HG03108 (cell line): ENCODE measurements around the gene EXOSC10.

Source experiments
- ATAC-seq: cut with Tn5 transposase; IDR thresholded peaks from one replicate; pipeline ENCODE4 v1.9.1; 2021; ENCODE audit warnings: moderate library complexity; ENCODE audit not compliant: unreplicated experiment

Gene EXOSC10

DNA sequence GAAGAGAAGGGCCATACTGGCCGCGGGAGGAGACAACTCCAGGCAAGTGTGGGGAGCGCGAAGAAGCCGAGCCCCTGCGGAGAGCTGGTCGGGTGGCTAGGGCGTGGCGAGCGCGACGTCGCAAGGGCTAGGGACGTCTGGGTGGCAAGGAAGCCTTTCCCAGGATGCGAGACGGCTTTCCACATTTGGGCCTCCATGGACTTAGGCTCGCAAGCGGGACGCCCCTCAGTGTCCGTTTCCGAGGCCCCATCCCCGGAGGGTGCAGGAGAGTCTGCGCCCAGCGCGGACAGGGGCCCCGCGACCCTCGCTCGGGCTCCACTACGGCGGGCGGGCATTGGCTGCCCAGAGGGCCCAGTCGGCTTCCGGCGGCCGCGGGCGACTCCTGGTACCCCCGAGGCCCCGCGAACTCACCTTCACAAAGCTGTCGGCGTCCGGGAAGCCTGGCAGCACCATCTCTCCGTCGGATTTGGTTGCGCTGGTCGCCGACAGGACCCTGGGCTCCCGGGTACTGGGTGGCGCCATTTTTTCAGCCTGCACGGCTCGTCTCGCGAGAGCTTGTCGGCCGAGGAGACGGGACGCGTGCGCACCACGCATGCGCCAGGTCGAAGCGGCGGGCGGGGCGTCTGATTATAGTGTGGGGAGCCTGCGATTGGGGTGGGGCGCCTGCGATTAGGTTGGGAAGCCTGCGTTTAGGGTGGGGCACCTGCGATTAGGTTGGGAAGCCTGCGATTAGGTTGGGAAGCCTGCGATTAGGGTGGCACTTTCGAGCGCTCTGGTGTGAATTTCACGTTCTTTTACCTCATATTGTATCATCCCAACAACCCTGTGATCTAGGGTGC, at the start of gene EXOSC10:
EXOSC10 (minus strand) TSS at position 560 of the 839 bp plus-strand sequence; CDS start at position 522, 38 bp downstream.
- ATAC-seq: peak; percentile 87

DNA sequence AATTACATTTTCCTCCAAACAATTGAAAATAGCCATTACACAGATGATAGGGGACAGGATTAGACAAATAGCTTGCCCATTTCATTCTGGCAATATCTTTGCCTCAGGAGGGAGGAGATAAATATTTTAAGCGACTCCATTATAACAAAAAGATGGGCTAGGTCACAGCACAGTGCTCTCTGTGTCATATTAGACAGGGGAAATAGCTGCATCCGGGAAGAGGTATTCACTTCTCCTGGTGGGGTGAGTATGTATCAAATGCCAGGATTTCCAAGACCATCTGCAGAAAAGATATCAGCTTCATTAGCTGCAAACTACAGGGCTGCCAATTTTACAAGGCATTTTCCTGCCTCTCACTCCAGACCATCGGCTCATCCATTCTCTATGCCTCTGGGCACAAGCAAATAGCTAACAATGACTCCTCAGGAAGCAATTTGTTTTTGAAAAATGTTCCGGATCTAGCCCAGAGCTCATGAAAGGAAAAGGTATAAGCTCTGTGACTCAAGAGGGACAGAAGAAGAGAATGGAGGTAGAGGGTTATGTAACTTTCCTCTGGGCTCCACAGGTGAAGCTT, 47.6 kb upstream of the EXOSC10 start:
- ATAC-seq: no peak

DNA sequence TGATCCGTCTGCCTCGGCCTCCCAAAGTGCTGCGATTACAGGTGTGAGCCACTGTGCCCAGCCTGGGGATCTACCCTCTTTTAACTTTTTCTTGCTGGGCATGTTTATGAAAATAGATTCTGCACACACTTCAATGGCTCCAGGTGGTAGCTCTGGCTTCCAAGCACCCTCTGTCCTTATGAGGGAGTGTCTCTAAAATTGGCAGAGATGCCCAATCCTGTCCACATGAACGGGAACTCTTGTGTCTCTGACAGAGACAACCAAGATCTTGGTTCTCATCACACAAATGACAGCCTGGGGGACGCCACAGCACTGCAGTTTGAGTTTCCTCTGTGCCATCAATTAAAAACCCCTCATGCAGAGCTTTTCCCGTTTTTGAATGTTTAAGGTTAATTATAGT, 46.1 kb upstream of the EXOSC10 start:
- ATAC-seq: no peak

DNA sequence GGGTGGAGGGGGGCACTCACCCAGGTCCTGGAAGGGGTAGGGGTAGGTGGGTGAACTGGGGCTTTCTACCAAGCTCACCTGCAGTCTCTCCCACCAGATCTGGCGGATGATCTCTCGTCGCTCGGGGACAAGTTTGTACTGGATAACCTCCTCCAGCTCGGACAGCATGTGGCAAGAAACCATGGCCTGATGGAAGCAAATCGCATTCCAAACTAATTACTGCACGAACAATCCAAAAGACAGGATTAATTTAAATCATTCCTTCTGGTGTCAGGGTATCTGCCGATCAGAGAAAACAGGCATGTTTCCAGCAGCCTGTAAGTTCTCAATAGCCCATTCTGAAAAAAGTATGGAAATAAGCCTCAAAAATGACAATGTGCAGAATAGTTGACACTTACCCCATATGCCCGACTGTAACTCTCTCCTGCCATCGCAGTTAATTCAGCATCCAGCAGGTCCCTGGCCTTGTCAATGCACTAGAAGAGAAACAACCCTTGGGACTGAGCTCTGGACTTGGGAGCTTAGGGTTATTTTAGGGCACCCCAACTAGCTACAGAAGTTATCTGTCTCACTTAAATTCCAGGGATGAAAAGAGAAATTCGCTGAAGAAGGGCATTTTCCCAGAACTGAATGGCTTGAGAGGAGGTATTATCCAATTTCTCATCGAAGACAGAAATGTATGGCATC, 45.0 kb upstream of the EXOSC10 start:
- ATAC-seq: no peak

GRCh38 chr1:11143907-11144306, 44.2 kb upstream of the EXOSC10 start:
- ATAC-seq: no peak

DNA sequence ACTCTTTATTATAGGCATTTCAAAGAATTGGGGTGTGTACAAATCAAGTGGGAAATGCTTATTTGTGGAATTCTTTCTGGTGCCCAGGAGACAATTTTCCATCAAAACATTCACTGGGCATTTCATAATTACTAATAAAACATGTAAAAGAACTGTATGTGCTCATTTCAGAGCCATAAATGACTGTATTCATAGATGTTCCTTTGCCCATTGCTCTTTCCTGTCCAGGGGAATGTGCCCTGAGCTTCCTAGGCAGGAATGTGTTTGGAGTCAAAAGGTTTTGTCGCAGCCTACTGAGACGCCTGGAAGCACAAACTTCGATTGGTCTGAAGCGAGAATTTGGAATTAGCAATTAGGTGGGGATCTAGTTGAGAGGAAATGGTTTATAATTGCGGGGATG, 43.7 kb upstream of the EXOSC10 start:
- ATAC-seq: no peak

DNA sequence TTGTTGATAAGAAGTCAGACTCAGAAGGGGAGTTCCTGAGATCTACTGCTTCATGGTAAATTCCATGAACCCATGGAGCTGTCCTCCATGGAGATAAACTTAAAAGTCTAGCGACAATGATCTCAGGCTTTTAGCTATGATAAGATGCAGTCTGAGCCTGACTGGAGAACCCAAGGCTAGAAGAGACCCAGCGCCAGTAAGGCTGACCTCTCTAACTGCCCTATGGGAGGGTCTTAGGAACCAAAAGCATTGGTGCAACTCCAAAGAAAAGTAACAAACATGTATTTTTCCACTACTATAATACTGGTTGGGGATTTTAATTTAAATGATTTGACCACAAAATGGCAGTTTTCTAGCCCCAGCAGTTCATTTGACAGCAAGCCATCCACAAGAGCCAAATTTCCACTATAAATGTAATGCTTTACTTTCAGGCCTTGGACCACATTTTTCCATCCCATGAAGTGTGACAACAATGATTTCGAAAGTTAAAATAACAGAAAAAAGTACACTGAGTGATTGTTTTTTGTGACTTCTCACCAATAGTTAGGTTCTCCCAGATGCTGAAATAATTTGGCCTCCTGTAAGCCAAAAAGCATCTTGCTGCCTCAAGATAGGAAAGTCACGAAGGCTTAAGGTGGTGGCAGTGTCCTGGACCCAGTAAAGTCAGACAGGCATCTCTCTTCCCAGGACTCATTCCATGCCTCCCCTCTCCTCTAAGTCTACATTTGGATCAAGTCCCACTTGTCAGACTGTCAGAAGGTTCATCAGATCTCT, 43.1 kb upstream of the EXOSC10 start:
- ATAC-seq: no peak

- no peak for ATAC-seq
Measured at GRCh38 chr1:11138952-11139351, 39.3 kb upstream of the EXOSC10 start.

- no peak for ATAC-seq
Measured at GRCh38 chr1:11138029-11138428, 38.4 kb upstream of the EXOSC10 start.

- ATAC-seq: no peak
Measured at GRCh38 chr1:11134898-11135266, 35.2 kb upstream of the EXOSC10 start.

DNA sequence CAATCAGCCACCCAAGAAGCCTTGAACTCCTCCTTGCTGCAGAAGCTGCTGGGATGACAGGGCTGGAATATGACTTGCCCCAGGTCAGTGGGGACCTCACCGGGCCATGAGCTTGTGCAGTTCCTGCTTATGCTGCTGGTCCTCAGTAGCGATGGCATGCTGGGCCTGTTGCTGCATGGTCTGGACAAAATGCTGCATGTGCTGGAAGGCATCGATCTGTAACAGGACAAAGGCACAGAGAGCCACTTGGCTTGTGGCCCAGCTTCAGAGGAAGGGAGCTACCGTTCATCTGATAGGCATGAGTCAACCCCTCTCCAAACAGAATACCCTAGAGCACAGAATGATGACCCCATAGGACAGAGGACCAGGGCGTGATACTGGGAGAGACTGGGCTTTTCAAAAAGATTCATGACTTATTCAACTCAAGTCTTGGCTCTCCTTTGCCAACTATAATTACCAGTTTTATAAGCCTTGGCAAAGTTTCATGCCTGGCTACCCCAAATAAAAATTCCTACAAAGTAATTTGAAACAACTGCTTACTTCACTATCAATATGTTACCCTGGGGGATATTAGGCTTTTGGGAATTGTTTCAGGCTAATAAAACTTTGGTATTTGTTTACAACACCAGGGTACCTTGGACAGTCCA, 34.7 kb upstream of the EXOSC10 start:
- ATAC-seq: no peak

- no peak for ATAC-seq
Measured at GRCh38 chr1:11132563-11133293, 33.1 kb upstream of the EXOSC10 start.

GRCh38 chr1:11131816-11132215, 32.1 kb upstream of the EXOSC10 start:
- no peak for ATAC-seq

DNA sequence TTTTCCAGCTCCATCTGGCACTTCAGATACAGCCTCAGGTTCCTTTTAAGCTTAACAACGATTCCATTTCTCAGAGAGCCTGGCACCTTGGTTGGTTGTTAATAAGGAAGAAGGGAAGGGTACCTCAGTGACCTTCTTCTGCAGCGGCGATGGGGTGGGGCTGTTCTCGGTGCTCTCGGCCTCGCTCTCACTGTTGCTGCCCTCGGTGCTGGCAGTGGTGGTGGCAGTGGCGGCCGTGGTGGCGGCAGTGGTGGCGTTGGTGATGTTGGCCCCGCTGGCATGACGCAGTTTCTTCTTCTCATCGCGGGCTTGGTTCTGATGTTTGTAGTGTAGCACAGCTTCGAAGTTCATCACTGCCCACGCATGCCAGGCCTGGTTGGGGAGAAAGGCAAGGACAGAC, 30.7 kb upstream of the EXOSC10 start:
- no peak for ATAC-seq

DNA sequence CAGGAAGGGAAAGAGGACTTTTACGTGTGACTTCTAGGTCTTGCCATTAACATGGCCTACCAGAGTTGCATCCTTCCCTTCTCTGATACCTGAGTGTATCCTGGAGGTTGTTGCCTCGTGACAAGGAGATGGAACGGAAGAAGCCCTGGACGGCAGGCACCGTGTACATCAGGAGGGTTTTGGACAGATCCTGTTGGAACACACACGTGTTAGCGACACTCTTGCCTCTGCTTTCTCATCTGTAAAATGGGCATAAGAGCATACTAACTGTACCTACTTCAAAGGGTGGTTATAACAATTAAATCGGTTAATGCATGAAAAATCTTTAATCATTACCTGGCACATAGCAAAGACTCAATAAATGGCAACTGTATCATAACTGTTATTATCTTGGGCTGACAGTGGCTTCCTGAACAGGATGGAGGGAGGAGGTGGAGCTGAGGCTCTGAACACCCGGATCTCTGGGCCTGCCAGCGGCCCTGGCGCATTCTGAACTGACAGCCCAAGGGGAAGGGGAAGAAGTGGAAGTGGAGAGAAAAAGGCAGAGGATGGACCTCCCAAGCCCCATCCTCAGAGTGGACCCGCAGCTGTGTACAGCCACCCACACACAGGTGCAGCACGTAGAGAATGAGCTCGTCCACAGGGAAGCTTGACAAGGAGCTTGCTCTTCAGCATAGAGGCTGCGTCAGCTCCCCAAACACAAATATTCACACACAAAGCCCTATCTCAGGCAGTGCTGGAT, 30.2 kb upstream of the EXOSC10 start:
- ATAC-seq: no peak

- no peak for ATAC-seq
Measured at GRCh38 chr1:11126569-11126968, 26.9 kb upstream of the EXOSC10 start.

DNA sequence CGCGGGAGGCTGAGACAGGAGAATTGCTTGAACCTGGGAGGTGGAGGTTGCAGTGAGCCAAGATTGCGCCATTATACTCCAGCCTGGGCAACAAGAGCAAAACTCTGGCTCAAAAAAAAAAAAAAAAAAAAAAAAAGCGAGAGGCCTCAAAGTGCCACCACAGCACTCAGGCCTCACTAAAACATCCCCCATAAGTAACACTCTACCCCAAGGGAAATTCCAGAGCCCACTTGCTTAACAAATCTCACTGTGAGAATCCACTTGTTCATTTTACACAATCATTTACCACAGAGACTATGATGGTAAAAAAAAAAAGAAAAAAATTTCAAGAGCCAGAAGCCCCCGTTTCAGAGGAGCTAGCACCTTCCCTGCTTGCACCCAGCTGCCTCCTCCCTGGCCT, 26.3 kb upstream of the EXOSC10 start:
- no peak for ATAC-seq

DNA sequence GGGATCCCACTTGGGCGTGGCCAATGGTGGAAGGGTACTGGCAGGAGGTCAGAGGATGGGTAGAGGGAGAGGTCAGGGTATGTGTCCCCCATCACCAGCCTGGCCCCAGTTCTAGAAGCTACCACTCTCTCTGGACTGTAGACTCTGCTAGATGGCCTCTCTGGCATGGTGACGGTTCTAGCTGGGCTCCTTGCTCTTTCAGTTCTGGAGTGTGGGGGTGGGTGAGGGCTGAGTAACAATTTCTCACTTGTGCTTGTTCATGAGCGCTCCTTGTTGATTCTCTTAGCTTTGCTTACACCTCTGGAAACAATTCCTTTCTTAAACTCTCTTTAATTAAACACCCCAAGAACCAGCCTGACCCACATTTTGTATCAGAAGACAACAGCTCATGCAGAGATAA, 25.3 kb upstream of the EXOSC10 start:
- ATAC-seq: no peak

- no peak for ATAC-seq
Measured at GRCh38 chr1:11116318-11116717, 16.6 kb upstream of the EXOSC10 start.
